ENCODE data around the gene RNF20.

- TF ChIP-seq CTCF (IDR thresholded peaks at IDR 0.05; ENCODE audit: borderline replicate concordance, extremely low read depth, low read length, poor library complexity, severe bottlenecking): no peak
- no peak for TF ChIP-seq EZH2 (IDR thresholded peaks at IDR 0.05; ENCODE audit: borderline replicate concordance, low read depth, low read length, severe bottlenecking)
These were observed 44.7 kb downstream of the RNF20 start for GRCh38 chr9:101578378-101578777.

All from DND-41 (cell line).